ENCODE measurements around the gene SULF2.

Gene SULF2

GRCh38 chr20:47679462-47679861 is 105.8 kb downstream of the SULF2 start:
- no peak overlapping the region for H3K9ac ChIP-seq (ENCODE audit: low read depth, low read length)
- no peaks in the 10 kb centered on the region for H3K4me1 ChIP-seq (ENCODE audit: insufficient read depth, low read length)
- H3K36me3 ChIP-seq (ENCODE audit: insufficient read depth, low read length) = peaks cover 5% of the 10 kb centered on the region; the same call in 1 of the 2 replicates
- H3K9me3 ChIP-seq (ENCODE audit: control insufficient read depth, insufficient read depth, low read length) = no peaks in the 10 kb centered on the region

GRCh38 chr20:47678536-47678935 is 106.7 kb downstream of the SULF2 start:
- no peaks in the 10 kb centered on the region for H3K4me1 ChIP-seq (ENCODE audit: insufficient read depth, low read length)
- no peak overlapping the region for H3K9ac ChIP-seq (ENCODE audit: low read depth, low read length)
- H3K9me3 ChIP-seq (ENCODE audit: control insufficient read depth, insufficient read depth, low read length) = no peaks in the 10 kb centered on the region
- H3K36me3 ChIP-seq (ENCODE audit: insufficient read depth, low read length) = no peaks in the 10 kb centered on the region

GRCh38 chr20:47677635-47678453 is 107.4 kb downstream of the SULF2 start:
- H3K9ac ChIP-seq (ENCODE audit: low read depth, low read length) = no peak overlapping the region
- H3K4me1 ChIP-seq (ENCODE audit: insufficient read depth, low read length) = no peaks in the 10 kb centered on the region
- H3K9me3 ChIP-seq (ENCODE audit: control insufficient read depth, insufficient read depth, low read length) = no peaks in the 10 kb centered on the region
- H3K36me3 ChIP-seq (ENCODE audit: insufficient read depth, low read length) = no peaks in the 10 kb centered on the region

- no peaks in the 10 kb centered on the region for H3K9me3 ChIP-seq (ENCODE audit: control insufficient read depth, insufficient read depth, low read length)
- H3K9ac ChIP-seq (ENCODE audit: low read depth, low read length) = no peak overlapping the region
- no peaks in the 10 kb centered on the region for H3K4me1 ChIP-seq (ENCODE audit: insufficient read depth, low read length)
- H3K36me3 ChIP-seq (ENCODE audit: insufficient read depth, low read length) = no peaks in the 10 kb centered on the region
These were observed 108.2 kb downstream of the SULF2 start for GRCh38 chr20:47676912-47677634.

GRCh38 chr20:47676219-47676721 is 109.0 kb downstream of the SULF2 start:
- Histone ChIP-seq H3K4me1 (ENCODE audit: insufficient read depth, low read length) (no peaks in the 10 kb centered on the region), H3K9ac (ENCODE audit: low read depth, low read length) (no peak overlapping the region), H3K36me3 (ENCODE audit: insufficient read depth, low read length) (no peaks in the 10 kb centered on the region), H3K9me3 (ENCODE audit: control insufficient read depth, insufficient read depth, low read length) (no peaks in the 10 kb centered on the region)

GRCh38 chr20:47675190-47676142 is 109.8 kb downstream of the SULF2 start:
- Histone ChIP-seq H3K9ac (ENCODE audit: low read depth, low read length) (no peak overlapping the region), H3K36me3 (ENCODE audit: insufficient read depth, low read length) (no peaks in the 10 kb centered on the region), H3K9me3 (ENCODE audit: control insufficient read depth, insufficient read depth, low read length) (no peaks in the 10 kb centered on the region), H3K4me1 (ENCODE audit: insufficient read depth, low read length) (no peaks in the 10 kb centered on the region)

- no peaks in the 10 kb centered on the region for H3K4me1 ChIP-seq (ENCODE audit: insufficient read depth, low read length)
- H3K36me3 ChIP-seq (ENCODE audit: insufficient read depth, low read length) = no peaks in the 10 kb centered on the region
- H3K9me3 ChIP-seq (ENCODE audit: control insufficient read depth, insufficient read depth, low read length) = no peaks in the 10 kb centered on the region
- no peak overlapping the region for H3K9ac ChIP-seq (ENCODE audit: low read depth, low read length)
These were observed 110.6 kb downstream of the SULF2 start for GRCh38 chr20:47674686-47675085.

- H3K4me1 ChIP-seq (ENCODE audit: insufficient read depth, low read length) = no peaks in the 10 kb centered on the region
- H3K9me3 ChIP-seq (ENCODE audit: control insufficient read depth, insufficient read depth, low read length) = no peaks in the 10 kb centered on the region
- H3K9ac ChIP-seq (ENCODE audit: low read depth, low read length) = no peak overlapping the region
- H3K36me3 ChIP-seq (ENCODE audit: insufficient read depth, low read length) = no peaks in the 10 kb centered on the region
These were observed 111.1 kb downstream of the SULF2 start for GRCh38 chr20:47674145-47674544.

GRCh38 chr20:47673671-47673955 is 111.7 kb downstream of the SULF2 start:
- no peak overlapping the region for H3K9ac ChIP-seq (ENCODE audit: low read depth, low read length)
- H3K4me1 ChIP-seq (ENCODE audit: insufficient read depth, low read length) = no peaks in the 10 kb centered on the region
- H3K9me3 ChIP-seq (ENCODE audit: control insufficient read depth, insufficient read depth, low read length) = no peaks in the 10 kb centered on the region
- no peaks in the 10 kb centered on the region for H3K36me3 ChIP-seq (ENCODE audit: insufficient read depth, low read length)

- Histone ChIP-seq H3K36me3 (ENCODE audit: insufficient read depth, low read length) (no peaks in the 10 kb centered on the region), H3K9ac (ENCODE audit: low read depth, low read length) (no peak overlapping the region), H3K4me1 (ENCODE audit: insufficient read depth, low read length) (no peaks in the 10 kb centered on the region), H3K9me3 (ENCODE audit: control insufficient read depth, insufficient read depth, low read length) (no peaks in the 10 kb centered on the region)
These were observed 112.2 kb downstream of the SULF2 start for GRCh38 chr20:47672886-47673670.

- Histone ChIP-seq H3K9me3 (ENCODE audit: control insufficient read depth, insufficient read depth, low read length) (no peaks in the 10 kb centered on the region), H3K9ac (ENCODE audit: low read depth, low read length) (no peak overlapping the region), H3K36me3 (ENCODE audit: insufficient read depth, low read length) (no peaks in the 10 kb centered on the region), H3K4me1 (ENCODE audit: insufficient read depth, low read length) (no peaks in the 10 kb centered on the region)
These were observed 113.1 kb downstream of the SULF2 start for GRCh38 chr20:47672166-47672565.

GRCh38 chr20:47670913-47671312 is 114.4 kb downstream of the SULF2 start:
- Histone ChIP-seq H3K9me3 (ENCODE audit: control insufficient read depth, insufficient read depth, low read length) (no peaks in the 10 kb centered on the region), H3K36me3 (ENCODE audit: insufficient read depth, low read length) (no peaks in the 10 kb centered on the region), H3K4me1 (ENCODE audit: insufficient read depth, low read length) (no peaks in the 10 kb centered on the region), H3K9ac (ENCODE audit: low read depth, low read length) (no peak overlapping the region)

GRCh38 chr20:47669927-47670890 is 115.1 kb downstream of the SULF2 start:
- Histone ChIP-seq H3K36me3 (ENCODE audit: insufficient read depth, low read length) (no peaks in the 10 kb centered on the region), H3K4me1 (ENCODE audit: insufficient read depth, low read length) (peaks cover 3% of the 10 kb centered on the region; the same call in 1 of the 2 replicates), H3K9me3 (ENCODE audit: control insufficient read depth, insufficient read depth, low read length) (no peaks in the 10 kb centered on the region), H3K9ac (ENCODE audit: low read depth, low read length) (no peak overlapping the region)
